Gastrocnemius medialis (tissue), 4 donors: ENCODE results near the gene PTPN21. TPM values are rescaled to one million over a fixed set of nuclear protein-coding genes. Genes with fewer than 3 reads are reported as not detected.

ENCODE experiments used
- ATAC-seq, 2 donors: fragments of 150-250 bp; one replicate each; pipeline ENCODE4 v1.9.1; 2016
- DNase-seq, 2 donors: peaks; one replicate each; pipeline ENCODE4 v3.0.0-alpha.2; 2019
- H3K27ac ChIP-seq, 4 donors: fragments of 200-600 bp; sonication (generic); 1 replicate in 1 of 4; 2 replicates in 3 of 4; pipeline ENCODE4 v1.5.1; 2016 to 2018; ENCODE audit warnings: mild to moderate bottlenecking in 2 of 4, moderate library complexity in 1 of 4
- H3K27me3 ChIP-seq, 3 donors: fragments of 200-600 bp; sonication (generic) in 2 of 3; 1 replicate in 1 of 3; 2 replicates in 2 of 3; pipeline versions ENCODE4 v1.5.1 to v1.6.0; 2016 to 2019; ENCODE audit warnings: mild to moderate bottlenecking in 1 of 3, moderate library complexity in 1 of 3
- H3K36me3 ChIP-seq, 2 donors: fragments of 200-600 bp; sonication (generic) in 1 of 2; one replicate each; pipeline ENCODE4 v1.5.1; 2017 to 2018
- H3K4me1 ChIP-seq, 2 donors: fragments of 200-600 bp; sonication (generic) in 1 of 2; one replicate each; pipeline ENCODE4 v1.5.1; 2016 to 2017; ENCODE audit warnings: mild to moderate bottlenecking in 2 of 2
- H3K4me3 ChIP-seq, 4 donors: fragments of 200-600 bp; sonication (generic) in 3 of 4; 1 replicate in 1 of 4; 2 replicates in 3 of 4; pipeline ENCODE4 v1.5.1; 2016 to 2019; ENCODE audit warnings: mild to moderate bottlenecking in 2 of 4
- H3K9me3 ChIP-seq, 3 donors: fragments of 200-600 bp; sonication (generic) in 2 of 3; 1 replicate in 1 of 3; 2 replicates in 2 of 3; pipeline ENCODE4 v1.5.1; 2016 to 2019
- CTCF ChIP-seq, 5 experiments: fragments of 450-650 bp in 3 of 5; fragments of 200-600 bp in 2 of 5; sonication (generic) in 2 of 5; IDR thresholded peaks in 4 of 5; conservative IDR thresholded peaks in 1 of 5; 1 replicate in 4 of 5; 2 replicates in 1 of 5; pipeline ENCODE4 v1.5.1; 2016 to 2019; ENCODE audit warnings: antibody characterized with exemption in 5 of 5, mild to moderate bottlenecking in 3 of 5, moderate library complexity in 3 of 5
- POLR2A ChIP-seq, 2 donors: fragments of 450-650 bp; IDR thresholded peaks; one replicate each; pipeline ENCODE4 v1.6.1; 2017; ENCODE audit warnings: antibody characterized with exemption in 2 of 2, mild to moderate bottlenecking in 2 of 2, moderate library complexity in 2 of 2
- in situ Hi-C, 4 donors: fragments of 200-750 bp; cut with MboI; loops; one replicate each; pipeline versions ENCODE4 v1.15.0 to v1.8.0; 2017; ENCODE audit warnings: low sequenced_read_pairs in 4 of 4
- intact Hi-C: fragments of 100-400 bp; cut with DNase I; formaldehyde crosslinking; loops from one replicate; pipeline ENCODE4 v1.15.1; 2023; ENCODE audit warnings: low total_unique reads
- total RNA-seq, 4 donors: library from RNA; depleted of rRNA; stranded (reverse); fragments of >200 nt; gene quantifications; one replicate each; pipeline versions ENCODE4 v1.1.0 to v1.2.3, GENCODE V29; 2016

PTPN21 gene
- total RNA-seq, 4 donors from 2014 or later = 5.6 to 11.1 (median 8.6) TPM

- in situ Hi-C loops = no loop called here
- Histone ChIP-seq H3K27ac (no peak overlapping the region), H3K27me3 (no peaks in the 10 kb centered on the region), H3K9me3 (no peaks in the 10 kb centered on the region), H3K4me3 (no peak overlapping the region), H3K4me1 (no peaks in the 10 kb centered on the region), H3K36me3 (peaks cover 3 to 68% of the 10 kb centered on the region in 2 donors)
- intact Hi-C loops = no loop called here
- no peak for TF ChIP-seq CTCF (IDR thresholded peaks at IDR 0.05 in 4 of 5, conservative IDR thresholded peaks at IDR 0.05 in 1 of 5)
- TF ChIP-seq POLR2A (IDR thresholded peaks at IDR 0.05) = no peak
- ATAC-seq = no peak
- DNase-seq = no peak
These were observed 43.4 kb upstream of the PTPN21 start for GRCh38 chr14:88598097-88598675.

GRCh38 chr14:88597601-88598000 is 42.8 kb upstream of the PTPN21 start:
- no peak overlapping the region for H3K27ac ChIP-seq
- no peak overlapping the region for H3K4me3 ChIP-seq
- TF ChIP-seq POLR2A (IDR thresholded peaks at IDR 0.05) (no peak), CTCF (IDR thresholded peaks at IDR 0.05 in 4 of 5, conservative IDR thresholded peaks at IDR 0.05 in 1 of 5) (no peak)
- no peaks in the 10 kb centered on the region for H3K4me1 ChIP-seq
- peaks cover 3 to 62% of the 10 kb centered on the region in 2 donors for H3K36me3 ChIP-seq
- no peak for ATAC-seq
- no peaks in the 10 kb centered on the region for H3K27me3 ChIP-seq
- intact Hi-C loops = no loop called here
- in situ Hi-C loops = no loop called here
- H3K9me3 ChIP-seq = no peaks in the 10 kb centered on the region
- no peak for DNase-seq

GRCh38 chr14:88597038-88597437 is 42.2 kb upstream of the PTPN21 start:
- Histone ChIP-seq H3K27me3 (no peaks in the 10 kb centered on the region), H3K4me1 (no peaks in the 10 kb centered on the region), H3K27ac (no peak overlapping the region), H3K4me3 (no peak overlapping the region), H3K36me3 (peaks cover 3 to 57% of the 10 kb centered on the region in 2 donors), H3K9me3 (no peaks in the 10 kb centered on the region)
- TF ChIP-seq CTCF (IDR thresholded peaks at IDR 0.05 in 4 of 5, conservative IDR thresholded peaks at IDR 0.05 in 1 of 5) = no peak
- no peak for TF ChIP-seq POLR2A (IDR thresholded peaks at IDR 0.05)
- intact Hi-C loops (no loop called here), in situ Hi-C loops (no loop called here)
- no peak for DNase-seq
- ATAC-seq = no peak

GRCh38 chr14:88592031-88592430 is 37.2 kb upstream of the PTPN21 start:
- Histone ChIP-seq H3K27me3 (no peaks in the 10 kb centered on the region), H3K36me3 (peaks cover 0 to 48% of the 10 kb centered on the region in 2 donors), H3K4me1 (no peaks in the 10 kb centered on the region), H3K4me3 (no peak overlapping the region), H3K27ac (no peak overlapping the region), H3K9me3 (no peaks in the 10 kb centered on the region)
- intact Hi-C loops (no loop called here), in situ Hi-C loops (no loop called here)
- TF ChIP-seq POLR2A (IDR thresholded peaks at IDR 0.05) (no peak), CTCF (IDR thresholded peaks at IDR 0.05 in 4 of 5, conservative IDR thresholded peaks at IDR 0.05 in 1 of 5) (no peak)
- DNase-seq = no peak
- no peak for ATAC-seq

- no peak overlapping the region for H3K27ac ChIP-seq
- TF ChIP-seq POLR2A (IDR thresholded peaks at IDR 0.05) (no peak), CTCF (IDR thresholded peaks at IDR 0.05 in 4 of 5, conservative IDR thresholded peaks at IDR 0.05 in 1 of 5) (no peak)
- intact Hi-C loops (no loop called here), in situ Hi-C loops (no loop called here)
- no peaks in the 10 kb centered on the region for H3K4me1 ChIP-seq
- ATAC-seq (no peak), DNase-seq (no peak)
- H3K27me3 ChIP-seq = no peaks in the 10 kb centered on the region
- H3K36me3 ChIP-seq = peaks cover 0 to 59% of the 10 kb centered on the region in 2 donors
- no peaks in the 10 kb centered on the region for H3K9me3 ChIP-seq
- no peak overlapping the region for H3K4me3 ChIP-seq
These were observed 35.4 kb upstream of the PTPN21 start for GRCh38 chr14:88590173-88590572.
